HG02885 (cell line): ENCODE measurements around the gene CDC45.
"Not testable (repeated sequence)": the region's sequence is repeated elsewhere in the genome, so short reads cannot be mapped to it uniquely, and the experiment has no call there.

Source experiments
- ATAC-seq: cut with Tn5 transposase; IDR thresholded peaks from one replicate; pipeline ENCODE4 v1.9.1; 2021; ENCODE audit warnings: mild to moderate bottlenecking; ENCODE audit not compliant: unreplicated experiment, poor library complexity

Gene CDC45

GRCh38 chr22:19479355-19480172 lies at the start of gene CDC45:
Gene CDC45, plus strand, starts transcription at chr22:19479920. Its CDS starts 49 bp downstream, at chr22:19479969.
- ATAC-seq: peak; percentile 88

- ATAC-seq: no peak
These were observed 49.5 kb upstream of the CDC45 start for GRCh38 chr22:19429950-19430889.

GRCh38 chr22:19430890-19431541 lies 48.7 kb upstream of the CDC45 start:
- ATAC-seq: peak; percentile 7

GRCh38 chr22:19431649-19432132 lies 48.0 kb upstream of the CDC45 start, which contains the start of gene HIRA:
Gene HIRA, minus strand, starts transcription at chr22:19431733. Its CDS starts 257 bp downstream, at chr22:19431476.
- ATAC-seq: peak; percentile 47

GRCh38 chr22:19432133-19432851 lies 47.4 kb upstream of the CDC45 start, which contains the start of gene MRPL40:
Gene MRPL40, plus strand, starts transcription at chr22:19432545. Its CDS starts 10 bp downstream, at chr22:19432555.
- ATAC-seq: peak; percentile 76

GRCh38 chr22:19434401-19434800 lies 45.3 kb upstream of the CDC45 start:
- ATAC-seq: no peak

- no peak for ATAC-seq
These were observed 44.7 kb upstream of the CDC45 start for GRCh38 chr22:19434829-19435580.

GRCh38 chr22:19436444-19437161 lies 43.1 kb upstream of the CDC45 start:
- ATAC-seq: not testable (repeated sequence)

GRCh38 chr22:19438298-19438697 lies 41.4 kb upstream of the CDC45 start:
- ATAC-seq: no peak

- ATAC-seq: no peak
These were observed 39.1 kb upstream of the CDC45 start for GRCh38 chr22:19440411-19441195.

- no peak for ATAC-seq
These were observed 37.6 kb upstream of the CDC45 start for GRCh38 chr22:19442166-19442565.

GRCh38 chr22:19443544-19444211 lies 36.0 kb upstream of the CDC45 start:
- no peak for ATAC-seq

- not testable (repeated sequence) for ATAC-seq
These were observed 34.3 kb upstream of the CDC45 start for GRCh38 chr22:19445279-19445982.

- ATAC-seq: no peak
These were observed 33.0 kb upstream of the CDC45 start for GRCh38 chr22:19446603-19447329.

- ATAC-seq: peak; percentile 83
These were observed 32.2 kb upstream of the CDC45 start, which contains the start of gene C22orf39 for GRCh38 chr22:19447330-19448075. Gene C22orf39, minus strand, starts transcription at chr22:19447711. Its CDS starts 23 bp downstream, at chr22:19447688.
